Muscle layer of colon (tissue), 2 donors: ENCODE data around the gene CLMN.
"Not testable (repeated sequence)": the region's sequence is repeated elsewhere in the genome, so short reads cannot be mapped to it uniquely, and the experiment has no call there.

Source experiments
- H3K27ac ChIP-seq: one replicate; pipeline ENCODE4 v1.7.0; 2013; ENCODE audit warnings: low read depth, mild to moderate bottlenecking, low read length, moderate library complexity
- H3K27me3 ChIP-seq, 2 donors: one replicate each; pipeline ENCODE4 v1.7.0; 2013; ENCODE audit warnings: low read length in 2 of 2, mild to moderate bottlenecking in 2 of 2; ENCODE audit not compliant: insufficient read depth in 2 of 2, control insufficient read depth in 1 of 2
- H3K36me3 ChIP-seq: one replicate; pipeline ENCODE4 v1.7.0; 2013; ENCODE audit warnings: mild to moderate bottlenecking, low read length; ENCODE audit not compliant: insufficient read depth
- H3K4me1 ChIP-seq: one replicate; pipeline ENCODE4 v1.7.0; 2013; ENCODE audit warnings: mild to moderate bottlenecking, low read length; ENCODE audit not compliant: insufficient read depth
- H3K4me3 ChIP-seq, 2 donors: one replicate each; pipeline ENCODE4 v1.7.0; 2013; ENCODE audit warnings: low read length in 2 of 2, low read depth in 1 of 2, mild to moderate bottlenecking in 1 of 2, moderate library complexity in 1 of 2
- H3K9ac ChIP-seq: one replicate; pipeline ENCODE4 v1.7.0; 2013; ENCODE audit warnings: low read length
- H3K9me3 ChIP-seq: one replicate; pipeline ENCODE4 v1.7.0; 2013; ENCODE audit warnings: mild to moderate bottlenecking, low read length
- donor health status: abdominal sarcoma.
- donor health status: Adenocarcinoma of cecum.

The CLMN gene

DNA sequence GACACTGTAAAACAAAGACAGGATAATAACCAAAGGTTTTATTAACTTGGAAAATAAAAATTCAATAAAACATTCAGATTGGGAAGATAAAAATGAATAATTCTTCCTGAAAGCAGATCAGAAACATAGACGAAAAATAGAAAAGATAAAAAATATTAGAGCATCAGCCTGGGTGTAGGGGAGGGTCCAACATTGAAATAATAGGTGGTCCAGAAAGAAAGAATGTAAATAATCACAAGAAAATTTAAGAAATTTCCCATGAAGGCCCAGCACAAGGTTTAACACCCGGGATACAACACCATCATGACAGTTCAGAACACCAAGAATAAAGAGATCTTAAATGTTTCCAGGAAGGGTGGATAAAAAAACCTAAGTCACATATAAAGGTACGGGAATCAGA lies 131.3 kb downstream of the CLMN start:
- Histone ChIP-seq H3K27me3 (no peaks in the 10 kb centered on the region), H3K36me3 (no peaks in the 10 kb centered on the region), H3K9ac (no peak overlapping the region), H3K27ac (no peak overlapping the region), H3K4me3 (no peak overlapping the region), H3K9me3 (no peaks in the 10 kb centered on the region), H3K4me1 (peaks cover 19% of the 10 kb centered on the region)

DNA sequence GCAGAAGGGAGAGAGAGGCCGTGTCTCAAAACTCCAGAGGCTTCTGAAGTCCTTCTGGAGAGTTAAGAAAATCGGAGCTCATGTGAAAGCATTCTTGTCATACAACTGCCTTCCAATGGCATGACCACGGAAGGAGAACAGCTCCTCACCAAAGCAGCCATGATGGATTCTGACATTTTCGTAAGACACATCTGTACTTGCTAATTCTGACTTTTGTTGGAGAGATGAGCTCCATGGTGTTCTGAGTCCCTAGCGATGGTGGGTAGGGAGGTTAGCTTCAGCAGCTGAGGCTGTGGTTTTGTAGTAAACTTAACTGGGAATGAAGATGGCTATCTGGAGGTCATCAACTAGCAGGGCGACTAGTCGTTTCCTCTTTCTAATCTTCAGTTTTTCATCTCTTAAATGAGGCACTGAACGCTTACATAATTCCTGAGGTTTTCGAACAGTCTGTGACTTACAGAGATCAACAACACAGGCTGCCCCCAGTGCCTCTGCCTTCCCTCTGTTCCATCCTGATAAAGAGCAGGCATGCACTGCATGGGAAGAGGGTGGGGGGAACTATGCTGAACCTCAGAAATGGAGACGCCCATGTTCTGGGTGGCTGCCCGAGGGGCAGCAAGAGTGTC lies 133.8 kb downstream of the CLMN start:
- no peak overlapping the region for H3K9ac ChIP-seq
- no peak overlapping the region for H3K4me3 ChIP-seq
- H3K9me3 ChIP-seq, result no peaks in the 10 kb centered on the region
- H3K36me3 ChIP-seq, result no peaks in the 10 kb centered on the region
- H3K27me3 ChIP-seq, result no peaks in the 10 kb centered on the region
- no peak overlapping the region for H3K27ac ChIP-seq
- H3K4me1 ChIP-seq, result peaks cover 19% of the 10 kb centered on the region

DNA sequence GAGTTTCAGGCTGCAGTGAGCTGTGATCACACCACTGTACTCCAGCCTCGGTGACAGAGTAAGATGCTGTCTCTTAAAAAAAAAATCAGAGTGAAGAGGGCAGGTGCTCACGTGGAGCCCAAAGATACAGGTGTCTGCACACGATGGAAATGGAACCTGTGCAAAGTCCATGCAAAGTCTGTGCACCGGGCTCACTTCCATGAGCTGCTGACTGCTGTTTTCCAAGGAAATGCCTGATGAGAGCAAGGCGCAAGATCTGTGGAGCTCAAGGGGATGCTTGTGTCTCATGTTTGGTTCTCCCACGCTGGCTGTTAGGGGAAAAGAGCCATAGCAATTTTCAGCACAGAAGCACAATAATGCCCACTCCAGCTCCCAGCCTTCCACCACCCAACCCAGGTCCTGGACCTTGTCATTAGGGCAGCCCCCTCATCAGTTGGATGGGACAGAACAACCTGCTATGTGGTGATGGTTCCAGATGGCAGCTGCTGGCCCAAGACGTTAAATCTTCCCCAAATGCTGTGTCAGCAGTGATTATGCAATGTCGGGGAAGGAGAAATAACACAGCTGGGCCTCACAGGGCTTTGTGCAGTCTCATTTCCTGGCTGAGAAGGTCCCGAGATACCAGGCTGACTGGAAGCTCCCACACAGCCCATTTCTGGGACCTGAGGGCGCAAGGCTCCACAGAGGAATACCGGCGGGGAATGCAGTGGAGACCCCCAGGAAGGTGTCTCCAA lies 134.5 kb downstream of the CLMN start:
- no peaks in the 10 kb centered on the region for H3K27me3 ChIP-seq

DNA sequence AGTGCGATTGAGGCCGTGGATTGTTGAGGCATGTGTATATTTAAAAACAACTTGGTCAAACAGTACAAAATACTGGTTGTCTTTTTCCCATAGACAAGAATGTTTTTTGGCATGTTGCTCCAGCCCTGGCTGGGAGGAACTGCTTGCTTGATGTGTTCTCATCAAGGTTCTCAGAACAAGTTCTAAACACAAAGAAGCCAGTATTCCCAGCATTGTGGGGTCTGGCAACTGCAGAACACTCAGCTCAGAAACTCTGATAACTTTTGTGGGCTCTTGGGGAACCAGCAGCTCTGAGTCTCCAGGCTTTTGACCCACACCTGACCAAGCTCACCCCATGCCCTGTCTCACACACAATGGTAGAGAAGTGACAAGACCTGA lies 135.3 kb downstream of the CLMN start:
- no peaks in the 10 kb centered on the region for H3K9me3 ChIP-seq
- H3K27me3 ChIP-seq, result no peaks in the 10 kb centered on the region
- H3K9ac ChIP-seq, result no peak overlapping the region
- no peak overlapping the region for H3K4me3 ChIP-seq
- no peak overlapping the region for H3K27ac ChIP-seq
- H3K36me3 ChIP-seq, result no peaks in the 10 kb centered on the region
- peaks cover 11% of the 10 kb centered on the region for H3K4me1 ChIP-seq

More for the DNA sequence above, 134.5 kb downstream of the CLMN start:
- Histone ChIP-seq H3K4me3 (no peak overlapping the region), H3K9ac (no peak overlapping the region), H3K36me3 (no peaks in the 10 kb centered on the region), H3K9me3 (no peaks in the 10 kb centered on the region), H3K4me1 (peaks cover 19% of the 10 kb centered on the region), H3K27ac (no peak overlapping the region)

DNA sequence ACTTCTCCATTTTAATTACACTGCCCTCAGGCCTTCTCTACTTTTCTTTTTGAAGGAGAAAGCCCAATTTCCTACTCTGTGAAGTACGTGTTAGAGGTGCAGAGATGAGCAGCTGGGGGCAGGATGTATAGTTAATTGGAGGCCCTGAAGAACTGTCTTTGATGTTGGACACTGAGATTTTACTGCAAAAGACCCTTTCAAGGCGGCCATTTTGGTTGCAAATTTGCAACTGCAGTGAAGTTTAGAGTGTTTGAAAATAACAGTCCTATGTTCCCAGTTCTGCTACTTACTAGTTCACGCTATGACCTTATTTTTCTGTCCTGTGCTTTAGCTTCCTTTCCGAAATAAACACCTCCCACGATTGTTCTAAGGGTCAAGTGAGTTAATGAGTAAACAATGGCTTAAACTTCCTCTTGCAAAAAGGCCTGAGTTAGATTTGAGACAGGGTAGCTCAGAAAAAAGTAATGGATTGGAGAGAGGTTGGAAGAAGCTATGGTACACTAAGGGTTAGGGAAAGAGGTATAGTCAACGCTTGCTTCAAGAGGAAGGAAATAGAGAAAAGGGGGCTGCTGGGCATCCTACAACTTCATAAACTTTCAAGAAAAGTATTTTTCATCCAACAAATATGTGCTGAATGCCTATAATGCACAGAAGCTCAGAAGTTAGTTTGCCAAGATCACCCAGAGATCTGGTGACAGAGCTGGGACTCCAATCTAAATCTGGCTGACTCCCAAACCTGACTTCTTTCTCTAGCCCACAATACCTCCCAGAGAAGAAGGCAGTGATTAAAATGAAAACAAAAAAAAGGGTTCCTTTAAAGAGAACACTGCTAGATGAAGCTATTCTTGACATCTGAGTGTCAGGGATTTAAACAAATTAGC lies 135.9 kb downstream of the CLMN start:
- Histone ChIP-seq H3K4me3 (no peak overlapping the region), H3K36me3 (no peaks in the 10 kb centered on the region), H3K4me1 (peaks cover 7% of the 10 kb centered on the region), H3K9ac (no peak overlapping the region), H3K9me3 (no peaks in the 10 kb centered on the region), H3K27me3 (no peaks in the 10 kb centered on the region), H3K27ac (no peak overlapping the region)

DNA sequence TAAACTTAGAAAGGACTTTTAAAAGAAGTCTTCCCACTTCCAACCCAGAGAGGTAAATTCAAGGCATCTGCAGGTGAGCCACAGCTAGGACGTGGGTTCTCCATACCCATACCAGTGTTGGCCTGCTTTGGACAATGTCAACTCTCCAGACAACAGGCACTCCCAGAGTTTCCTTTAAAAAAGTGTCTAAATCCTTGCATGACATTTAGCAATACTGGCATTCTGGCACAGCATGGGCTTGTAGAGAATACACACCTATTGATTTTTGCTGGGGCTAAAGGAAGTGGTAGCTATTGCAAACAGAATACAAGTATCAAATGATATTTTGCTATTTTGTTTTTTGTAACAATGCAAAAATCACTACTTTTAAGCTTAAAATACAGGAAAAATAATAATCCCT lies 136.6 kb downstream of the CLMN start:
- H3K4me3 ChIP-seq, result no peak overlapping the region
- no peaks in the 10 kb centered on the region for H3K9me3 ChIP-seq
- H3K36me3 ChIP-seq, result no peaks in the 10 kb centered on the region
- H3K27me3 ChIP-seq, result no peaks in the 10 kb centered on the region
- no peak overlapping the region for H3K27ac ChIP-seq
- H3K4me1 ChIP-seq, result peaks cover 7% of the 10 kb centered on the region
- no peak overlapping the region for H3K9ac ChIP-seq

DNA sequence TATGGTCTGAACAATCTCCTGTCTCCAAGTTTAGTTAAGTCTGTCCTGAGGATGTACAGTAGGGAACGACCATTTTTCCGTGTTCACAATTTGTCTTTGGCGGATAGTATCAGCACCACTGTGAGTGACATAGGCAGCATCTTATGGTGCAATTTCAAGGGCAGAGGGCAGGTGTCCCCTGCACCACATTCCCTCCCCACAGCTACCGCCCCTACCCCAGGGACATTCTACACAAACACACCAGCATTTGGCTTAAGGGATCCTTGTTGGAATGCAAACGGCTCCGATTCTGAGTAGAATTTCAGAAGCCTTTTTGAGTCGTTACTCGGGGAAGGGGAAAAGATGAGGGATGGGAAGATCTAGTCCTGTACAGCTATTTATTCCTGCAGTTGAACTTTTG lies 137.3 kb downstream of the CLMN start:
- no peaks in the 10 kb centered on the region for H3K27me3 ChIP-seq
- peaks cover 7% of the 10 kb centered on the region for H3K4me1 ChIP-seq
- H3K36me3 ChIP-seq, result no peaks in the 10 kb centered on the region
- no peaks in the 10 kb centered on the region for H3K9me3 ChIP-seq
- H3K27ac ChIP-seq, result no peak overlapping the region
- no peak overlapping the region for H3K9ac ChIP-seq
- no peak overlapping the region for H3K4me3 ChIP-seq

DNA sequence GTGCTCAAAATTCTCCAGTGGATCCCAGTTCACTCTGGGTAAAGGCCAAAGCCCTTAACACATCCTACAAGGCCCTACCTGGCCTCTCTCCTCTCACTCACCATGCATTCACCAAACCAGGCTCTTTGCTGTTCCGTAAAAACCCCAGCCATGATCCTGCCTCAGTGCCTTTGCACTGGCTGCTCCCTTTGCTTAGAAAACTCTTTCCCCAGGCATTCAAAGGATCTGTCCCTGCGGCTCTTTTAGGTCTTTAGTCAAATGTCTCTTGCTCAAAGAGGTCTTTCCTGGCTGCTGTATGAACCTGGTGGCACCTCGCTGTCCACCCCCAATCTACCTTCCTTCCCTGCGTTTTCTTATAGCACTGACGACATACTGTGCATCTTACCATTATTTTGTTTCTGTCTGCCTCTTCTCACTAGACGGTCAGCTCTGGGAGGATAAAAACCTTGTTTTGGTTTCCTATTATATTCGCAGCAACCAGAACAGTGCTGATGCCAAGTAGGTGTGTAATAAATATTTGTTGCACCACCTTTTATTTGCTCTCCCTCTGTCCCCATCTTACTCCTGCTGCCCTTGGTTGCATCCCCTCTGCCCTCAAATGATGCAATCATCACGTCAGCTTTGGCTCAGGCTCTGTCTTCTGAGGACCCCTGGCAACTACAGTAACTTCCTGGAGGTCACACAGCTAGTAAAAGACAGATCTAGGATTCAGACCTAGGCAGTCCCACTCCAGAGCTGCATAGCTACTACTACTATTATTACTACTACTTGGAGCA lies 138.6 kb downstream of the CLMN start:
- peaks cover 7% of the 10 kb centered on the region for H3K4me1 ChIP-seq
- no peak overlapping the region for H3K9ac ChIP-seq
- no peaks in the 10 kb centered on the region for H3K27me3 ChIP-seq
- H3K36me3 ChIP-seq, result no peaks in the 10 kb centered on the region
- no peak overlapping the region for H3K27ac ChIP-seq
- no peak overlapping the region for H3K4me3 ChIP-seq
- no peaks in the 10 kb centered on the region for H3K9me3 ChIP-seq

DNA sequence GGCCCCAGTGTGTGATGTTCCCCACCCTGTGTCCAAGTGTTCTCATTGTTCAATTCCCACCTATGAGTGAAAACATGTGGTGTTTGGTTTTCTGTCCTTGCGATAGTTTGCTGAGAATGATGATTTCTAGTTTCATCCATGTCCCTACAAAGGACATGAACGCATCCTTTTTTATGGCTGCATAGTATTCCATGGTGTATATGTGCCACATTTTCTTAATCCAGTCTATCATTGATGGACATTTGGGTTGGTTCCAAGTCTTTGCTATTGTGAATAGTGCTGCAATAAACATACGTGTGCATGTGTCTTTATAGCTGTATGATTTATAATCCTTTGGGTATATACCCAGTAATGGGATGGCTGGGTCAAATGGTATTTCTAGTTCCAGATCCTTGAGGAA lies 144.0 kb downstream of the CLMN start:
- not testable (repeated sequence) for H3K27me3 ChIP-seq, H3K27ac ChIP-seq, H3K9ac ChIP-seq, H3K36me3 ChIP-seq, H3K4me1 ChIP-seq, H3K9me3 ChIP-seq, H3K4me3 ChIP-seq

DNA sequence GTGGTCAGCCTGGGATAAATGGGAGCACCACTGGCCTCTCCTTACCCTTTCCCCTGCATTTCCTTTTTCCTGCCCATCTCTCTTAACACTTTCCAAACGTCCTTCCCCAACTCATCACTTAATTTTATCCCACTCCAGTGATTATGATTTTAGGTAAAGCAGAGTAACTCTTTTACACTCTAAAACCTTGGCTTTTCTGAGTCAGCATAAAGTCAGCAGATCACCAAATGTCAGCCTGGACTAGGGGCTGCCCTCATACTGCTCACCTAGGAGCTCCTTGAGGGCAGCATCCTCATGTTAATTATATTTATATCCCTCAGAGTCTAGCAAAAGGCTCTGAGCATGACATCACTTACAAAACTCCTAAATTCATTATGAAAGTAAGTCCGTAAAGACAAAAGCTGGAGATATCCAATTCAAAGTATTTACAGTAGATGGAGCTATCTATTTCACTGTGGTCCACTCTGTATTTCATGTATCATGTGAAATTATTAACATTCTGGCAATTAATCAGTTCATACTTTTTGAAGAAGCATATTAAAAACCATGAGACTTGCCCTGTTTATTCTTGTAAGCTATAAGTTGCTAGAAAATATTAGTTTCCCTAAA lies 145.4 kb downstream of the CLMN start:
- H3K4me1 ChIP-seq, result no peaks in the 10 kb centered on the region
- H3K36me3 ChIP-seq, result no peaks in the 10 kb centered on the region
- no peak overlapping the region for H3K9ac ChIP-seq
- no peak overlapping the region for H3K4me3 ChIP-seq
- no peak overlapping the region for H3K27ac ChIP-seq
- no peaks in the 10 kb centered on the region for H3K27me3 ChIP-seq
- H3K9me3 ChIP-seq, result no peaks in the 10 kb centered on the region

DNA sequence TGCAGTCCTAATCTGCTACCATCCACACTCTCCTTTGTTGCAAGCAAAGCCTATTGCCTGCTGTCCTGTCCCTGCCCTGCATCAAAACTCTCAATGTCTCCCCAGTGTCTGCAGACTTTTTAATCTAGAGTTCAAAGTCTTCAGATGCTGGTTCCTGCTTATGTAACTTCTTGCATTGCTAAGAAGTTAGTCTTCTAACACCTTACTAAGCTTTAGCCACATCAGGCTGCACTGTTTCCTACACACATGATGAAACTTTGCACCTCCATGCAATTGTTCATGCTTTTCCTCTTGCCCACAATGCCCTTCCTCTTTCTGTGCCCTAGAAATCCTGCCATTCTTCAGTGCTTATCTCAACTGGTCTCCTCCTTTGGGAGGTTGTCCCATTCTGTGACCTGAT lies 146.2 kb downstream of the CLMN start:
- Histone ChIP-seq H3K9ac (no peak overlapping the region), H3K9me3 (no peaks in the 10 kb centered on the region), H3K27ac (no peak overlapping the region), H3K36me3 (no peaks in the 10 kb centered on the region), H3K27me3 (no peaks in the 10 kb centered on the region), H3K4me3 (no peak overlapping the region), H3K4me1 (no peaks in the 10 kb centered on the region)
